OCI-LY7 (cell line): Measurements from ENCODE around the gene CSNK1G1. TPM values are rescaled to one million over a fixed set of nuclear protein-coding genes. Genes with fewer than 3 reads are reported as not detected.

Experiments used
- BruUV-seq: library from RNA; stranded (reverse); fragments of 400-500 nt; replicated peaks from 2 replicates; lab custom pipeline; 2021; lab: Mats Ljungman, UMichigan
- CTCF ChIA-PET: fragments of 300-600 bp; sonication (Branson Sonifier 250); formaldehyde crosslinking; loops from one replicate; lab custom pipeline; 2022; ENCODE audit warnings: antibody characterized with exemption; ENCODE audit not compliant: unreplicated experiment; lab: Charles Lee
- POLR2A ChIA-PET: fragments of 300-600 bp; sonication (Branson Sonifier 250); formaldehyde crosslinking; loops from one replicate; lab custom pipeline; 2022; ENCODE audit warnings: antibody characterized with exemption; lab: Charles Lee
- DNase-seq: peaks from one replicate; pipeline ENCODE4 v3.0.0-alpha.2; 2015; ENCODE audit warnings: low spot score
- H2AFZ ChIP-seq: fragments of 200-600 bp; sonication (generic), shearing (Covaris generic); 2 replicates; pipeline ENCODE4 v1.6.1; 2014; ENCODE audit warnings: mild to moderate bottlenecking, antibody characterized with exemption, low read length, moderate library complexity
- H3K27ac ChIP-seq: fragments of 200-600 bp; sonication (generic); 2 replicates; pipeline ENCODE4 v1.5.1; 2014; ENCODE audit warnings: mixed run types, low read depth, mild to moderate bottlenecking, moderate library complexity, low read length, inconsistent platforms; ENCODE audit not compliant: poor library complexity, severe bottlenecking
- H3K36me3 ChIP-seq: fragments of 200-600 bp; sonication (generic); 2 replicates; pipeline ENCODE4 v1.6.1; 2014; ENCODE audit warnings: mild to moderate bottlenecking, antibody characterized with exemption, low read length, moderate library complexity, mixed read lengths; ENCODE audit not compliant: insufficient read depth
- H3K4me1 ChIP-seq: fragments of 200-600 bp; sonication (generic); 2 replicates; pipeline ENCODE4 v1.5.1; 2014; ENCODE audit warnings: mild to moderate bottlenecking, low read length; ENCODE audit not compliant: insufficient read depth, poor library complexity, severe bottlenecking
- H3K4me2 ChIP-seq: fragments of 200-600 bp; sonication (generic); 2 replicates; pipeline ENCODE4 v1.6.1; 2014; ENCODE audit warnings: mild to moderate bottlenecking, low read length
- H3K4me3 ChIP-seq: fragments of 200-600 bp; sonication (generic); 2 replicates; pipeline ENCODE4 v1.5.1; 2014; ENCODE audit warnings: mild to moderate bottlenecking, low read depth, low read length; ENCODE audit not compliant: poor library complexity, severe bottlenecking
- H3K79me2 ChIP-seq: fragments of 200-600 bp; sonication (generic); 2 replicates; pipeline ENCODE4 v1.6.1; 2016; ENCODE audit warnings: low read depth, mild to moderate bottlenecking, low read length, moderate library complexity, mixed read lengths; ENCODE audit not compliant: insufficient read depth
- H3K9me2 ChIP-seq: fragments of 200-600 bp; sonication (generic); 2 replicates; pipeline ENCODE4 v1.6.1; 2016; ENCODE audit warnings: mild to moderate bottlenecking, low read length, mixed read lengths; ENCODE audit not compliant: insufficient read depth
- H3K9me3 ChIP-seq: fragments of 200-600 bp; sonication (generic); 2 replicates; pipeline ENCODE4 v1.6.1; 2014; ENCODE audit warnings: mild to moderate bottlenecking, mixed run types, low read length, mixed read lengths
- H4K20me1 ChIP-seq: fragments of 200-600 bp; sonication (generic); 2 replicates; pipeline ENCODE4 v1.6.1; 2014; ENCODE audit warnings: mild to moderate bottlenecking, antibody characterized with exemption, low read length, moderate library complexity, mixed read lengths; ENCODE audit not compliant: insufficient read depth
- CTCF ChIP-seq: fragments of 200-600 bp; sonication (generic); conservative IDR thresholded peaks from 2 replicates; pipeline ENCODE4 v1.5.1; 2014; ENCODE audit warnings: mild to moderate bottlenecking, antibody characterized with exemption, low read length, moderate library complexity, mixed read lengths
- EZH2phosphoT487 ChIP-seq: fragments of 200-600 bp; sonication (generic); IDR thresholded peaks from 2 replicates; pipeline ENCODE4 v1.6.1; 2018; ENCODE audit warnings: low read depth, borderline replicate concordance, mild to moderate bottlenecking, mixed run types, antibody characterized with exemption, low read length, moderate library complexity, mixed read lengths
- intact Hi-C: fragments of 100-400 bp; cut with micrococcal nuclease; formaldehyde crosslinking; loops from one replicate; pipeline ENCODE4 v1.10.0; 2022; ENCODE audit not compliant: unreplicated experiment
- total RNA-seq, 2 experiments: library from RNA; depleted of rRNA in 1 of 2; stranded (reverse); fragments of >200 nt in 1 of 2; shearing (Covaris generic) in 1 of 2; gene quantifications; 2 replicates each; pipeline ENCODE4 v1.2.3, GENCODE V29; 2014 to 2022

The CSNK1G1 gene
- total RNA-seq, 2 experiments from 2014 or later, result 8.8 to 14.1 TPM

GRCh38 chr15:64389036-64389435 lies 33.1 kb upstream of the CSNK1G1 start:
- H3K9me2 ChIP-seq, result no peaks in the 10 kb centered on the region
- no TSS peak for BruUV-seq
- no peak overlapping the region for H2AFZ ChIP-seq
- H3K79me2 ChIP-seq, result peaks cover 17% of the 10 kb centered on the region; the same call in 1 of the 2 replicates
- H3K27ac ChIP-seq, result no peak overlapping the region
- ChIA-PET CTCF (no interaction called here), POLR2A (interaction anchor here (0.6 kb wide), 1 partner anchor 77 kb away, joined by 3 read pairs; no protein-coding TSS in a partner anchor)
- 0 out of 2 replicates have a peak, but pooled peaks cover 4% of the 10 kb centered on the region for H3K36me3 ChIP-seq
- H4K20me1 ChIP-seq, result no peaks in the 10 kb centered on the region
- H3K9me3 ChIP-seq, result no peaks in the 10 kb centered on the region
- no peak overlapping the region for H3K4me3 ChIP-seq
- DNase-seq, result no peak
- intact Hi-C loops, result no loop called here
- peaks cover 15% of the 10 kb centered on the region for H3K4me1 ChIP-seq
- peak overlapping the region; percentile 66 for H3K4me2 ChIP-seq
- TF ChIP-seq CTCF (no peak), EZH2phosphoT487 (no peak)

DNA sequence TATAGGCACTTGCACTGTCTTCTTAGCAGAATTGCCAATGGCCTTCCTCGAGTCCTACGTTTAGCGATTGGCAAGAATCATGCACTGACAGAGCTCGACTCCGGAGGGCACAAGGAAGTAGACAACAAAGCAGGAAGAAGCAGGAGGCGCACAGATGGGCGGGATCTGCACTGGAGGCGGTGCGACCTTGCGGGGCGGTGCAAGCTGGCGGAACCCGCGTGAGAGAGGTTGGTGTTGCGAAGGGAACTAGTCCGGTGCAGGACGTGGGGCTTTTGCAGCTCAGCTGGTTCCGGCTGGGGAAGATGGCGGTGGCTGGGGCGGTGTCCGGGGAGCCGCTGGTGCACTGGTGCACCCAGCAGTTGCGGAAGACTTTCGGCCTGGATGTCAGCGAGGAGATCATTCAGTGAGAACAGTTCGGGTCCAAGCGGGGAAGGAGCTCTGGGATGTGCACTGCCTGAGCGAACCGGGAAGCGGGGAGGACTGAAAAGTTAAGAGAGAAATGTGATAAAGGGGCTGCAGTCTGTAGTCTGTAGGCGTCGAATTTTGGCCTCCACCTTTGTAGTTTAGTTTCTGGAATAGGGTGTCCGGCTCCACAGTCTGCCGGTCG lies 31.7 kb upstream of the CSNK1G1 start, which contains the start of gene TRIP4:
TRIP4 (plus strand) TSS at position 275 of the 607 bp plus-strand sequence; CDS start at position 303, 28 bp downstream.
- BruUV-seq, result no TSS peak

More for the DNA sequence above, 31.7 kb upstream of the CSNK1G1 start, which contains the start of gene TRIP4:
- no peaks in the 10 kb centered on the region for H3K9me3 ChIP-seq
- H3K36me3 ChIP-seq, result no peaks in the 10 kb centered on the region
- CTCF ChIA-PET, result no interaction called here
- H3K79me2 ChIP-seq, result peaks cover 17% of the 10 kb centered on the region; the same call in 1 of the 2 replicates
- intact Hi-C loops, result loop anchor here (2.0 kb wide), 1 partner anchor 225 kb away; the partner anchor contains the start of gene PPIB
- peak within 1 kb of the TSS; percentile 92 for H3K4me3 ChIP-seq
- TF ChIP-seq EZH2phosphoT487 (no peak), CTCF (0 out of 2 replicates have a peak, but pooled peaks have one; percentile 18)
- POLR2A ChIA-PET, result interaction anchor here (0.5 to 1.6 kb wide), 8 partner anchors 11 to 766 kb away, joined by 3 to 8 read pairs (median 4); no protein-coding TSS in a partner anchor
- H3K4me1 ChIP-seq, result peaks cover 15% of the 10 kb centered on the region
- H3K27ac ChIP-seq, result peak within 1 kb of the TSS; percentile 50
- H3K4me2 ChIP-seq, result peak within 1 kb of the TSS; percentile 66
- DNase-seq, result peak; percentile 95
- H4K20me1 ChIP-seq, result no peaks in the 10 kb centered on the region
- peak within 1 kb of the TSS; percentile 83; the same call in 1 of the 2 replicates for H2AFZ ChIP-seq
- H3K9me2 ChIP-seq, result no peaks in the 10 kb centered on the region
